Right lobe of liver (tissue), 6 donors: Measurements from ENCODE around the gene MAST4. TPM values are rescaled to one million over a fixed set of nuclear protein-coding genes. Genes with fewer than 3 reads are reported as not detected.

ENCODE experiments used
- ATAC-seq, 4 donors: fragments of 200-7000 bp; cut with Tn5 transposase; one replicate each; pipeline ENCODE4 v1.9.1; 2020; ENCODE audit warnings: mild to moderate bottlenecking in 4 of 4, moderate library complexity in 4 of 4
- DNase-seq, 3 donors: peaks; one replicate each; pipeline ENCODE4 v3.0.0-alpha.2; 2020
- H3K27ac ChIP-seq, 3 donors: fragments of 200-600 bp; one replicate each; pipeline ENCODE4 v1.8.0; 2022
- H3K27me3 ChIP-seq, 2 donors: fragments of 200-600 bp; one replicate each; pipeline ENCODE4 v1.8.0; 2022
- H3K36me3 ChIP-seq, 4 donors: fragments of 200-600 bp; sonication (generic) in 1 of 4; one replicate each; pipeline versions ENCODE4 v1.5.1 to v1.8.0; 2017 to 2022; ENCODE audit warnings: control low read depth in 1 of 4
- H3K4me1 ChIP-seq, 4 donors: fragments of 200-600 bp; sonication (generic) in 1 of 4; one replicate each; pipeline versions ENCODE4 v1.5.1 to v1.8.0; 2017 to 2022; ENCODE audit warnings: control low read depth in 1 of 4
- H3K4me3 ChIP-seq, 3 donors: fragments of 200-600 bp; one replicate each; pipeline ENCODE4 v1.8.0; 2022
- H3K9me3 ChIP-seq, 4 donors: fragments of 200-600 bp; sonication (generic) in 1 of 4; one replicate each; pipeline versions ENCODE4 v1.5.1 to v1.8.0; 2017 to 2022; ENCODE audit warnings: control low read depth in 1 of 4
- CTCF ChIP-seq, 4 donors: fragments of 200-600 bp in 3 of 4; fragments of 450-650 bp in 1 of 4; IDR thresholded peaks; one replicate each; pipeline versions ENCODE4 v1.5.1 to v1.8.0; 2016 to 2022; ENCODE audit warnings: antibody characterized with exemption in 4 of 4, mild to moderate bottlenecking in 2 of 4
- POLR2A ChIP-seq: fragments of 450-650 bp; IDR thresholded peaks from one replicate; pipeline ENCODE4 v1.6.1; 2017; ENCODE audit warnings: antibody characterized with exemption, mild to moderate bottlenecking
- WGBS: methylation state at CpG from one replicate; pipeline ENCODE4 v1.1.6; 2018; ENCODE audit warnings: low coverage, low lambda C conversion rate; ENCODE audit not compliant: insufficient coverage; ENCODE audit errors: missing lambda C conversion rate; 5-methylcytosine and 5-hydroxymethylcytosine counted together
- intact Hi-C, 2 donors: fragments of 100-400 bp; cut with DNase I; formaldehyde crosslinking; loops; one replicate each; pipeline versions ENCODE4 v1.11.2 to v1.14.1; 2022
- total RNA-seq, 6 experiments: library from RNA; depleted of rRNA in 2 of 6; stranded (reverse); fragments of >200 nt in 2 of 6; fragmentation: NEBNext Ultra II Directional in 3 of 6; extraction: Animal tissue kit (Norgen Biotek cat#: 25700) in 3 of 6; gene quantifications; one replicate each; pipeline versions ENCODE4 v1.1.0 to v1.2.4, GENCODE V29; 2016 to 2023
- donor health status: DM: no; HTN: yes; CAD: no.
- donor health status: DM: no; HTN: no; CAD: no.
- donor health status: DM: no; HTN: no; CAD: no.
- donor health status: DM: no; HTN: yes; CAD: no.
- donor health status: DM: no; HTN: yes; CAD: no.

The MAST4 gene
- total RNA-seq, 6 experiments from 2014 or later, result 9.4 to 23.5 (median 13.9) TPM

GRCh38 chr5:67143549-67143948 lies 547.4 kb downstream of the MAST4 start:
- ATAC-seq, result peak; percentile 32 to 56 (median 52)
- Histone ChIP-seq H3K36me3 (no peaks in the 10 kb centered on the region), H3K9me3 (no peaks in the 10 kb centered on the region), H3K27ac (peak overlapping the region; percentile 20 to 67 (median 54)), H3K27me3 (no peaks in the 10 kb centered on the region), H3K4me3 (peak overlapping the region in 1 of 3 donors; percentile 19), H3K4me1 (peaks cover 0 to 16% (median 8%) of the 10 kb centered on the region in 4 donors)
- DNase-seq, result no peak
- intact Hi-C loops, result loop anchor here in 1 of 2 donors (10.0 kb wide), 1 partner anchor 149 kb away; no protein-coding TSS in a partner anchor
- TF ChIP-seq POLR2A (no peak), CTCF (IDR thresholded peaks at IDR 0.05) (no peak)
- WGBS, result 40% methylated on average over 1 of the region's 2 CpGs

- no peaks in the 10 kb centered on the region for H3K9me3 ChIP-seq
- no peaks in the 10 kb centered on the region for H3K27me3 ChIP-seq
- peak; percentile 80 to 92 (median 85) for ATAC-seq
- peaks cover 0 to 16% (median 8%) of the 10 kb centered on the region in 4 donors for H3K4me1 ChIP-seq
- no peak for TF ChIP-seq CTCF (IDR thresholded peaks at IDR 0.05)
- TF ChIP-seq POLR2A, result no peak
- peak overlapping the region in 1 of 3 donors; percentile 19 for H3K4me3 ChIP-seq
- intact Hi-C loops, result loop anchor here in 1 of 2 donors (10.0 kb wide), 1 partner anchor 149 kb away; no protein-coding TSS in a partner anchor
- WGBS, result 29% methylated on average over 2 of the region's 2 CpGs
- peak overlapping the region; percentile 53 to 67 (median 54) for H3K27ac ChIP-seq
- no peak for DNase-seq
- no peaks in the 10 kb centered on the region for H3K36me3 ChIP-seq
Observed at GRCh38 chr5:67144183-67144639, 548.0 kb downstream of the MAST4 start.

GRCh38 chr5:67146574-67146973 lies 550.4 kb downstream of the MAST4 start:
- peaks cover 0 to 4% (median 1%) of the 10 kb centered on the region in 4 donors for H3K36me3 ChIP-seq
- intact Hi-C loops, result loop anchor here in 1 of 2 donors (10.0 kb wide), 1 partner anchor 152 kb away; no protein-coding TSS in a partner anchor
- ATAC-seq (no peak), DNase-seq (no peak)
- TF ChIP-seq CTCF (IDR thresholded peaks at IDR 0.05) (no peak), POLR2A (no peak)
- WGBS, result 70% methylated on average over 1 of the region's 1 CpG
- H3K4me3 ChIP-seq, result no peak overlapping the region
- no peaks in the 10 kb centered on the region for H3K27me3 ChIP-seq
- H3K4me1 ChIP-seq, result peaks cover 0 to 16% (median 8%) of the 10 kb centered on the region in 4 donors
- H3K9me3 ChIP-seq, result no peaks in the 10 kb centered on the region
- no peak overlapping the region for H3K27ac ChIP-seq

GRCh38 chr5:67146981-67147380 lies 550.8 kb downstream of the MAST4 start:
- WGBS, result 92% methylated on average over 4 of the region's 4 CpGs
- ATAC-seq (no peak), DNase-seq (no peak)
- H3K27me3 ChIP-seq, result no peaks in the 10 kb centered on the region
- H3K27ac ChIP-seq, result no peak overlapping the region
- intact Hi-C loops, result loop anchor here in 1 of 2 donors (10.0 kb wide), 1 partner anchor 152 kb away; no protein-coding TSS in a partner anchor
- H3K9me3 ChIP-seq, result no peaks in the 10 kb centered on the region
- TF ChIP-seq POLR2A (no peak), CTCF (IDR thresholded peaks at IDR 0.05) (no peak)
- H3K4me1 ChIP-seq, result peaks cover 0 to 16% (median 8%) of the 10 kb centered on the region in 4 donors
- H3K36me3 ChIP-seq, result peaks cover 0 to 4% (median 1%) of the 10 kb centered on the region in 4 donors
- H3K4me3 ChIP-seq, result no peak overlapping the region
